Hepatocyte (in vitro differentiated cells): Measurements from ENCODE around the gene HIPK4. TPM values are rescaled to one million over a fixed set of nuclear protein-coding genes. Genes with fewer than 3 reads are reported as not detected.
"Not testable (repeated sequence)": the region's sequence is repeated elsewhere in the genome, so short reads cannot be mapped to it uniquely, and the experiment has no call there.

Experiments
- DNase-seq: peaks from one replicate; pipeline ENCODE4 v3.0.0-alpha.2; 2016; ENCODE audit warnings: low spot score
- H2AFZ ChIP-seq: fragments of 200-600 bp; sonication (generic); 2 replicates; pipeline ENCODE4 v1.6.0; 2016; ENCODE audit warnings: antibody characterized with exemption, mild to moderate bottlenecking
- H3K27ac ChIP-seq: fragments of 200-600 bp; sonication (generic); 2 replicates; pipeline ENCODE4 v1.5.1; 2016; ENCODE audit warnings: mild to moderate bottlenecking
- H3K27me3 ChIP-seq: fragments of 200-600 bp; sonication (generic); 2 replicates; pipeline ENCODE4 v1.6.1; 2016
- H3K36me3 ChIP-seq: fragments of 200-600 bp; sonication (generic); replicated peaks from 2 replicates; pipeline ENCODE4 v1.5.1; 2016; ENCODE audit warnings: low read depth; ENCODE audit not compliant: insufficient read depth
- H3K4me1 ChIP-seq: fragments of 200-600 bp; sonication (generic); 2 replicates; pipeline ENCODE4 v1.5.1; 2016; ENCODE audit warnings: mild to moderate bottlenecking, moderate library complexity; ENCODE audit not compliant: insufficient read depth
- H3K4me2 ChIP-seq: fragments of 200-600 bp; sonication (generic); 2 replicates; pipeline ENCODE4 v1.6.0; 2016
- H3K4me3 ChIP-seq: fragments of 200-600 bp; sonication (generic); 2 replicates; pipeline ENCODE4 v1.5.1; 2016; ENCODE audit warnings: mild to moderate bottlenecking
- H3K79me2 ChIP-seq: fragments of 200-600 bp; sonication (generic); 2 replicates; pipeline ENCODE4 v1.6.0; 2017; ENCODE audit warnings: mild to moderate bottlenecking
- H3K9me2 ChIP-seq: fragments of 200-600 bp; sonication (generic); replicated peaks from 2 replicates; pipeline ENCODE4 v1.6.0; 2017; ENCODE audit warnings: mild to moderate bottlenecking; ENCODE audit not compliant: insufficient read depth
- H3K9me3 ChIP-seq: fragments of 200-600 bp; sonication (generic); 2 replicates; pipeline ENCODE4 v1.5.1; 2016; ENCODE audit warnings: low read depth, mild to moderate bottlenecking
- H4K20me1 ChIP-seq: fragments of 200-600 bp; sonication (generic); 2 replicates; pipeline ENCODE4 v1.6.0; 2016; ENCODE audit warnings: mild to moderate bottlenecking; ENCODE audit not compliant: insufficient read depth, poor library complexity, severe bottlenecking
- EZH2 ChIP-seq: fragments of 200-600 bp; sonication (generic); IDR thresholded peaks from 2 replicates; pipeline ENCODE4 v1.6.1; 2016; ENCODE audit warnings: antibody characterized with exemption, mild to moderate bottlenecking, borderline replicate concordance
- EZH2phosphoT487 ChIP-seq: fragments of 200-600 bp; sonication (generic); IDR thresholded peaks from one replicate; pipeline ENCODE4 v1.6.1; 2018; ENCODE audit warnings: antibody characterized with exemption, mild to moderate bottlenecking, low read depth, moderate library complexity; ENCODE audit not compliant: unreplicated experiment, severe bottlenecking
- WGBS: methylation state at CpG from one replicate; pipeline ENCODE4 v1.1.6; 2016; ENCODE audit warnings: low lambda C conversion rate; ENCODE audit errors: missing lambda C conversion rate; 5-methylcytosine and 5-hydroxymethylcytosine counted together
- polyA plus RNA-seq: library from polyadenylated mRNA; unstranded; fragments of >200 nt; fragmentation: Nextera tagmentation; extraction: Ambion mirVana; gene quantifications from 2 replicates; pipeline ENCODE4 v1.2.1, GENCODE V29; 2016
- total RNA-seq: library from RNA; depleted of rRNA; stranded (reverse); fragments of >200 nt; gene quantifications from 2 replicates; pipeline ENCODE4 v1.2.3, GENCODE V29; 2014
- TF ChIP-seq, protein P1 (sequence below): fragments of 200-600 bp; sonication (generic); IDR thresholded peaks from 2 replicates; pipeline ENCODE4 v1.5.1; 2016; ENCODE audit warnings: antibody characterized with exemption, mild to moderate bottlenecking; ENCODE audit not compliant: poor library complexity

HIPK4 gene
- total and polyA plus RNA-seq, 2 experiments from 2014 or later: 0.07 to 0.13 TPM

DNA sequence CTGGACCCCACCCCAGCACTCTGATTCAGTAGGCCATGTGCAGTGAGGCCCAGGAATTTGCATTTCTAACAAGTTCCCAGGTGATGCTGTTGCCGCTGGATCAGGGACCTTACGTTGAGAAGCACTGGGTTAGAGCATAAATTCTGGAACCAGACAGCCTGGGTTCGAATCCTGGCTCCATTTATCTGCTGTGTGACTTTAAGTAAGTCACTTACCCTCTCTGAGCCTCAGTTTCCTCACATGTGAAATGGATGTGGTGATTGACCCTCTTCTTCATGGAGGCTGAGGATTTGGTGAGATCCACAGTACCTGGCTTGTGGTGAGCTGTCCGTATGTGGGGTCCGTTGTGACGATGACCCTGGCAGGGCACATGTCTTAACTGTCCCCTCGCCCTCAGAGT, 15.9 kb downstream of the HIPK4 start:
- H3K4me3 ChIP-seq: no peak overlapping the region
- no peak for DNase-seq
- no peaks in the 10 kb centered on the region for H3K36me3 ChIP-seq
- H3K9me2 ChIP-seq: no peaks in the 10 kb centered on the region
- H3K9me3 ChIP-seq: no peaks in the 10 kb centered on the region
- no peaks in the 10 kb centered on the region for H4K20me1 ChIP-seq
- H3K79me2 ChIP-seq: no peaks in the 10 kb centered on the region
- no peak overlapping the region for H3K4me2 ChIP-seq
- TF ChIP-seq, protein P1, sequence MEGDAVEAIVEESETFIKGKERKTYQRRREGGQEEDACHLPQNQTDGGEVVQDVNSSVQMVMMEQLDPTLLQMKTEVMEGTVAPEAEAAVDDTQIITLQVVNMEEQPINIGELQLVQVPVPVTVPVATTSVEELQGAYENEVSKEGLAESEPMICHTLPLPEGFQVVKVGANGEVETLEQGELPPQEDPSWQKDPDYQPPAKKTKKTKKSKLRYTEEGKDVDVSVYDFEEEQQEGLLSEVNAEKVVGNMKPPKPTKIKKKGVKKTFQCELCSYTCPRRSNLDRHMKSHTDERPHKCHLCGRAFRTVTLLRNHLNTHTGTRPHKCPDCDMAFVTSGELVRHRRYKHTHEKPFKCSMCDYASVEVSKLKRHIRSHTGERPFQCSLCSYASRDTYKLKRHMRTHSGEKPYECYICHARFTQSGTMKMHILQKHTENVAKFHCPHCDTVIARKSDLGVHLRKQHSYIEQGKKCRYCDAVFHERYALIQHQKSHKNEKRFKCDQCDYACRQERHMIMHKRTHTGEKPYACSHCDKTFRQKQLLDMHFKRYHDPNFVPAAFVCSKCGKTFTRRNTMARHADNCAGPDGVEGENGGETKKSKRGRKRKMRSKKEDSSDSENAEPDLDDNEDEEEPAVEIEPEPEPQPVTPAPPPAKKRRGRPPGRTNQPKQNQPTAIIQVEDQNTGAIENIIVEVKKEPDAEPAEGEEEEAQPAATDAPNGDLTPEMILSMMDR: no peak
- TF ChIP-seq EZH2phosphoT487: no peak
- 92% methylated on average over 7 of the region's 7 CpGs for WGBS
- no peak overlapping the region for H2AFZ ChIP-seq
- no peaks in the 10 kb centered on the region for H3K4me1 ChIP-seq
- H3K27ac ChIP-seq: no peak overlapping the region
- H3K27me3 ChIP-seq: no peaks in the 10 kb centered on the region

DNA sequence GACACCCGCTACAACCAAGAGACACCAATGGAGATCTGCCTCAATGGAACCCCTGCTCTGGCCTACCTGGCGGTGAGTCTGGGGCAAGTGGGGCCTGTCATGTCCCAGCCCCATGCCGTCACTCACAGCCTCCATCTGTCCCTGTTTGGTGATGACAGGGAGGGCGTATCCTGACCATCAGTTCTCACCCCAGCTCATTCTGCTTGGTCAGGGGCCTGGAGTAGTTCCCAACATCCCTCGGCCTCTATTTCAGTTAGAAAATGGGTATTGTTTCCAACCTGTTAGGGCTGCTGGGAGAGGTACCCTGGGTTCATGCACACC, 18.2 kb downstream of the HIPK4 start:
- Histone ChIP-seq H3K4me1 (peaks cover under 1% of the 10 kb centered on the region), H4K20me1 (no peaks in the 10 kb centered on the region), H3K4me3 (no peak overlapping the region), H3K36me3 (no peaks in the 10 kb centered on the region), H2AFZ (no peak overlapping the region), H3K9me3 (no peaks in the 10 kb centered on the region), H3K27me3 (no peaks in the 10 kb centered on the region), H3K79me2 (peaks cover 18% of the 10 kb centered on the region), H3K27ac (no peak overlapping the region), H3K9me2 (no peaks in the 10 kb centered on the region), H3K4me2 (no peak overlapping the region)
- 97% methylated on average over 5 of the region's 5 CpGs for WGBS
- TF ChIP-seq EZH2phosphoT487: no peak
- TF ChIP-seq EZH2: no peak
- TF ChIP-seq, protein P1: no peak
- no peak for DNase-seq

DNA sequence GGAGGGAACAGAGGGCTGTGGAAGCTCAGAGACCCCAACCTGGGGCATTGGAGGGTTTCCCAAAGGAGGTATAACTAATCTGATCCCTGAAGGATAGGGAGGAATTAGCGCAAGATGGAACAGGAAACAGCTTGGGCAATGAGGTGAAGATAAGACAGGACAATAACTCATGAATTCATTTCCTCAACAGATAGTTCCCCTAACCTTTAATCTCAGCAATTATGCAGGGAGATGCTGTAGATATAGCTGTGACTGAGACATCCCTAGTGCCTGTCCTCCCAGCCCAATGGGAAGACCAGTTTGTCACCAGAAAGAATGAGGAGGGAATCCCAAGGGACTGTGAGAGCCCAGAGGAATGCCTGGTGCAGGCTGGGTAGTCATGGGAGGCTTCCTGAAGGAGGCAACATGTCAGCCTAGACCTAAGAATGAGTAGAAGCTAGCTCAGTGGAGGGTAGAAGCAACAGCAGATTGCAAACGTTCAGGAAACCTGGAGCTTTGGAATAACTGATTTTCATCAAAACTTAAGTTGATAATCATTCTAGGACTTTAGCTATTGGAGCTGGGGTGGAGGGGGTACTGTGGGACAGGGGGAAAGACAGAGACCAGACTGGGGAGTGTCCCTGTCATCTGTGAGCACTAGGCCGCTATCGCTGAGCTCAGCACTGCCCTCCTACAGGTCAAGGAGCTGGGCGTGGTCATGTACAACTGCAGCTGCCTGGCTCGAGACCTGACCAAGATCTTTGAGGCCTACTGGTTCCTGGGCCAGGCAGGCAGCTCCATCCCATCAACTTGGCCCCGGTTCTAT, 18.8 kb downstream of the HIPK4 start:
- H3K79me2 ChIP-seq: peaks cover 23% of the 10 kb centered on the region
- H3K4me2 ChIP-seq: no peak overlapping the region
- 91% methylated on average over 7 of the region's 7 CpGs for WGBS
- H3K9me3 ChIP-seq: no peaks in the 10 kb centered on the region
- H3K4me1 ChIP-seq: peaks cover 6% of the 10 kb centered on the region
- H3K27ac ChIP-seq: no peak overlapping the region
- H2AFZ ChIP-seq: no peak overlapping the region
- H3K36me3 ChIP-seq: no peaks in the 10 kb centered on the region
- no peak overlapping the region for H3K4me3 ChIP-seq
- no peak for DNase-seq
- no peaks in the 10 kb centered on the region for H3K9me2 ChIP-seq
- H4K20me1 ChIP-seq: no peaks in the 10 kb centered on the region
- no peak for TF ChIP-seq EZH2
- no peak for TF ChIP-seq EZH2phosphoT487
- TF ChIP-seq, protein P1: no peak
- no peaks in the 10 kb centered on the region for H3K27me3 ChIP-seq

DNA sequence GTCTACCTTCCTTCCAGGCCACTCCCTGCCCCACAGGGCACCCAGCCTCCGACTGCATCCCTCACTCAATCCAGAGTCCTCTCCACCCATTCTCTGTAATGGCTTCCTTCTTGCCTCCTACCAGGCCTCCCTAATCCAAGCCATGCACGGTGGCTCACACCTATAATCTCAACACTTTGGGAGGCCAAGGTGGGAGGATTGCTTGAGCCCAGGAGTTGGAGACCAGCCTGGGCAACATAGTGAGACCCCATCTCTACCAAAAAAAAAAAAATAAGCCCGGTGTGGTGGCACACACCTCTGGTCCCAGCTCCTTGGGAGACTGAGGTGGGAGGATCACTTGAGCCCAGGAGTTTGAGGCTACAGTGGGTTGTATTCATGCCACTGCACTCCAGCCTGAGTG, 19.7 kb downstream of the HIPK4 start:
- H3K9me2 ChIP-seq, H3K4me2 ChIP-seq, H3K27ac ChIP-seq, H2AFZ ChIP-seq, H3K27me3 ChIP-seq, H3K9me3 ChIP-seq, DNase-seq, H3K4me1 ChIP-seq, H4K20me1 ChIP-seq, H3K36me3 ChIP-seq, H3K4me3 ChIP-seq: not testable (repeated sequence)
- 97% methylated on average over 3 of the region's 3 CpGs for WGBS
- peaks cover 27% of the 10 kb centered on the region for H3K79me2 ChIP-seq
